Liver (tissue), 1 donor: ENCODE data around the gene PLCL1.

Experiments used
- MAX ChIP-seq: IDR thresholded peaks from 2 replicates; pipeline ENCODE4 v1.6.1; 2016; ENCODE audit warnings: antibody characterized with exemption
- TF ChIP-seq, protein P1 (sequence below): IDR thresholded peaks from 2 replicates; pipeline ENCODE4 v1.6.1; 2016; ENCODE audit warnings: antibody characterized with exemption, mild to moderate bottlenecking

DNA sequence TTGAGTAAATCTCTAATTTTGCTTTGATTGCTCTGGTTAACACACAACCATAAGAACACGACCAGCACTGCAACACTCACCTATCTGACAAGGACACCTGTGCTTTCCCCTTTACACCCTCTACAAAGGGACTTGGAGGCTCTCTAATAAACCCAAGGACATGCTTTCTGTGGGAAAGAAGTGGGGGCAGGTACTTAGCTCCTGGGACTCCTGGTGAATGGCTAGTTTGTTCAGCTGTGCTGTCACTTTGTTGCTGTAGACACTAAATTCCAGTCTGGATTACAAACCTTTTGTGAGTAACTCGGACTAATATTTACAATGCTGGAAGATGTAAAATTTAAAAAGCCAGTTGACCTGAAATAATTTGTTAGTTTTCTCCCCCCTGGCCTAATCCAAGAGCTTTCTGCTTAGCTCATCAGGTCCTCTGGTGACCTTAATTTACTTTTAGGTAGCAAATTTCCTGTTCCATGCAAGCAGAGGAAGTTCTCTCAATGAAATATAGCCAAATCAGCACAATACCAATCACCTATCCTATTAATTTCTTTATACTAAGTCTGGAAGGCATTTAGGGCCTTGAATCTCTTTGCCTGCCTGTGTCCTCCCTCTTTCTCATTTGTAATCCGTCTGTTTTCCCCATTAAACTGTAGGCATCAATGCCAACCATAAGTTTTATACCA, 67.5 kb downstream of the PLCL1 start:
- no peak for TF ChIP-seq MAX
- TF ChIP-seq, protein P1, sequence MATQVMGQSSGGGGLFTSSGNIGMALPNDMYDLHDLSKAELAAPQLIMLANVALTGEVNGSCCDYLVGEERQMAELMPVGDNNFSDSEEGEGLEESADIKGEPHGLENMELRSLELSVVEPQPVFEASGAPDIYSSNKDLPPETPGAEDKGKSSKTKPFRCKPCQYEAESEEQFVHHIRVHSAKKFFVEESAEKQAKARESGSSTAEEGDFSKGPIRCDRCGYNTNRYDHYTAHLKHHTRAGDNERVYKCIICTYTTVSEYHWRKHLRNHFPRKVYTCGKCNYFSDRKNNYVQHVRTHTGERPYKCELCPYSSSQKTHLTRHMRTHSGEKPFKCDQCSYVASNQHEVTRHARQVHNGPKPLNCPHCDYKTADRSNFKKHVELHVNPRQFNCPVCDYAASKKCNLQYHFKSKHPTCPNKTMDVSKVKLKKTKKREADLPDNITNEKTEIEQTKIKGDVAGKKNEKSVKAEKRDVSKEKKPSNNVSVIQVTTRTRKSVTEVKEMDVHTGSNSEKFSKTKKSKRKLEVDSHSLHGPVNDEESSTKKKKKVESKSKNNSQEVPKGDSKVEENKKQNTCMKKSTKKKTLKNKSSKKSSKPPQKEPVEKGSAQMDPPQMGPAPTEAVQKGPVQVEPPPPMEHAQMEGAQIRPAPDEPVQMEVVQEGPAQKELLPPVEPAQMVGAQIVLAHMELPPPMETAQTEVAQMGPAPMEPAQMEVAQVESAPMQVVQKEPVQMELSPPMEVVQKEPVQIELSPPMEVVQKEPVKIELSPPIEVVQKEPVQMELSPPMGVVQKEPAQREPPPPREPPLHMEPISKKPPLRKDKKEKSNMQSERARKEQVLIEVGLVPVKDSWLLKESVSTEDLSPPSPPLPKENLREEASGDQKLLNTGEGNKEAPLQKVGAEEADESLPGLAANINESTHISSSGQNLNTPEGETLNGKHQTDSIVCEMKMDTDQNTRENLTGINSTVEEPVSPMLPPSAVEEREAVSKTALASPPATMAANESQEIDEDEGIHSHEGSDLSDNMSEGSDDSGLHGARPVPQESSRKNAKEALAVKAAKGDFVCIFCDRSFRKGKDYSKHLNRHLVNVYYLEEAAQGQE, result no peak
